T-cell (primary cell): ENCODE data around the gene ADAMTS17. TPM values are rescaled to one million over a fixed set of nuclear protein-coding genes. Genes with fewer than 3 reads are reported as not detected.
A peak's percentile ranks its signal among the peaks of the same experiment; 100 is the strongest.

Experiments used
- ATAC-seq, 4 experiments: fragments of 200-7000 bp in 3 of 4; fragments of 150-1000 bp in 1 of 4; cut with Tn5 transposase; replicated peaks in 1 of 4; 1 replicate in 3 of 4; 2 replicates in 1 of 4; pipeline ENCODE4 v1.10.0; 2021; ENCODE audit warnings: moderate library complexity in 3 of 4, mild to moderate bottlenecking in 2 of 4, moderate number of reproducible peaks in 1 of 4
- CTCF ChIA-PET, 2 donors: fragments of 300-600 bp; sonication (Branson Sonifier 250); formaldehyde crosslinking; loops; one replicate each; lab custom pipeline; 2022; ENCODE audit warnings: antibody characterized with exemption in 2 of 2; lab: Charles Lee
- POLR2A ChIA-PET, 2 donors: fragments of 300-600 bp; sonication (Branson Sonifier 250); formaldehyde crosslinking; loops; one replicate each; lab custom pipeline; 2022; ENCODE audit warnings: antibody characterized with exemption in 2 of 2; lab: Charles Lee
- DNase-seq, 35 experiments: peaks; one replicate each; pipeline versions ENCODE4 v3.0.0 to v3.0.0-alpha.2; 2013 to 2023
- H3K27ac ChIP-seq: one replicate; pipeline ENCODE4 v1.5.1; 2013; ENCODE audit warnings: low read length
- H3K27me3 ChIP-seq, 2 experiments: replicated peaks in 1 of 2; 1 replicate in 1 of 2; 2 replicates in 1 of 2; pipeline versions ENCODE4 v1.6.1 to v1.7.0; 2013; ENCODE audit warnings: low read length in 1 of 2, mixed read lengths in 1 of 2; ENCODE audit not compliant: control insufficient read depth in 2 of 2, insufficient read depth in 2 of 2; ENCODE audit errors: extremely low read depth in 1 of 2
- H3K36me3 ChIP-seq, 2 donors: 1 replicate in 1 of 2; 2 replicates in 1 of 2; pipeline versions ENCODE4 v1.6.1 to v1.7.0; 2013; ENCODE audit warnings: low read length in 1 of 2; ENCODE audit not compliant: control insufficient read depth in 2 of 2, insufficient read depth in 1 of 2; ENCODE audit errors: extremely low read depth in 1 of 2
- H3K4me1 ChIP-seq, 2 experiments: 1 replicate in 1 of 2; 2 replicates in 1 of 2; pipeline versions ENCODE4 v1.6.1 to v1.7.0; 2013; ENCODE audit warnings: low read length in 2 of 2, mixed read lengths in 1 of 2; ENCODE audit not compliant: insufficient read depth in 2 of 2, control insufficient read depth in 1 of 2; ENCODE audit errors: extremely low read depth in 1 of 2
- H3K4me3 ChIP-seq, 2 donors: 1 replicate in 1 of 2; 2 replicates in 1 of 2; pipeline versions ENCODE4 v1.5.1 to v1.7.0; 2013; ENCODE audit warnings: mild to moderate bottlenecking in 2 of 2, low read length in 1 of 2, moderate library complexity in 1 of 2; ENCODE audit not compliant: control insufficient read depth in 1 of 2; ENCODE audit errors: extremely low read depth in 1 of 2
- H3K9me3 ChIP-seq: 2 replicates; pipeline ENCODE4 v1.7.0; 2013
- H3K27ac Mint-ChIP-seq, 2 donors: one replicate each; pipeline ENCODE4 v1.8.0; 2020 to 2021; ENCODE audit warnings: mild to moderate bottlenecking in 2 of 2, mixed read lengths in 2 of 2
- H3K27me3 Mint-ChIP-seq, 2 donors: one replicate each; pipeline ENCODE4 v1.8.0; 2021 to 2022; ENCODE audit warnings: mixed read lengths in 2 of 2
- H3K36me3 Mint-ChIP-seq: one replicate; pipeline ENCODE4 v1.8.0; 2021; ENCODE audit warnings: mixed read lengths
- H3K4me1 Mint-ChIP-seq, 3 donors: one replicate each; pipeline ENCODE4 v1.8.0; 2020 to 2022; ENCODE audit warnings: mixed read lengths in 3 of 3, mild to moderate bottlenecking in 1 of 3
- H3K4me3 Mint-ChIP-seq, 3 donors: one replicate each; pipeline ENCODE4 v1.8.0; 2020 to 2022; ENCODE audit warnings: mild to moderate bottlenecking in 3 of 3, mixed read lengths in 3 of 3, moderate library complexity in 3 of 3
- H3K9me3 Mint-ChIP-seq, 3 donors: one replicate each; pipeline ENCODE4 v1.8.0; 2020 to 2022; ENCODE audit warnings: mixed read lengths in 3 of 3
- WGBS: methylation state at CpG from one replicate; pipeline ENCODE4 v1.1.5; 2013; ENCODE audit warnings: missing lambda C conversion rate; ENCODE audit not compliant: insufficient coverage; 5-methylcytosine and 5-hydroxymethylcytosine counted together
- total RNA-seq, 35 experiments: library from RNA in 6 of 35; stranded (reverse) in 6 of 35; fragments of 120-200 nt in 1 of 35; gene quantifications; one replicate each; pipeline versions ENCODE4 v1.2.1 to v1.2.4 and lab custom pipeline; 2013 to 2026

The ADAMTS17 gene
- total RNA-seq, 5 donors from 2014 or later (not counting 1 experiment from before 2014, with no cell fraction given), result 8.9 to 17.8 (median 11.6) TPM

- H3K9me3 ChIP-seq, result no peaks in the 10 kb centered on the region
- H3K27me3 ChIP-seq, result no peaks in the 10 kb centered on the region
- ATAC-seq, result no peak
- H3K4me1 Mint-ChIP-seq, result peaks cover 19 to 25% (median 22%) of the 10 kb centered on the region in 3 donors
- H3K4me1 ChIP-seq, result peaks cover 0 to 23% of the 10 kb centered on the region in 2 experiments
- no peaks in the 10 kb centered on the region for H3K36me3 ChIP-seq
- WGBS, result 90% methylated on average over 2 of the region's 4 CpGs
- H3K36me3 Mint-ChIP-seq, result peaks cover 4% of the 10 kb centered on the region
- no peak overlapping the region for H3K27ac Mint-ChIP-seq
- no peak overlapping the region for H3K27ac ChIP-seq
- H3K9me3 Mint-ChIP-seq, result no peaks in the 10 kb centered on the region
- CTCF ChIA-PET, result no interaction called here
- no peak for DNase-seq
- H3K27me3 Mint-ChIP-seq, result no peaks in the 10 kb centered on the region
- H3K4me3 ChIP-seq, result no peak overlapping the region
- POLR2A ChIA-PET, result no interaction called here
- H3K4me3 Mint-ChIP-seq, result no peak overlapping the region
Observed at GRCh38 chr15:100230784-100231183, 111.0 kb downstream of the ADAMTS17 start.

DNA sequence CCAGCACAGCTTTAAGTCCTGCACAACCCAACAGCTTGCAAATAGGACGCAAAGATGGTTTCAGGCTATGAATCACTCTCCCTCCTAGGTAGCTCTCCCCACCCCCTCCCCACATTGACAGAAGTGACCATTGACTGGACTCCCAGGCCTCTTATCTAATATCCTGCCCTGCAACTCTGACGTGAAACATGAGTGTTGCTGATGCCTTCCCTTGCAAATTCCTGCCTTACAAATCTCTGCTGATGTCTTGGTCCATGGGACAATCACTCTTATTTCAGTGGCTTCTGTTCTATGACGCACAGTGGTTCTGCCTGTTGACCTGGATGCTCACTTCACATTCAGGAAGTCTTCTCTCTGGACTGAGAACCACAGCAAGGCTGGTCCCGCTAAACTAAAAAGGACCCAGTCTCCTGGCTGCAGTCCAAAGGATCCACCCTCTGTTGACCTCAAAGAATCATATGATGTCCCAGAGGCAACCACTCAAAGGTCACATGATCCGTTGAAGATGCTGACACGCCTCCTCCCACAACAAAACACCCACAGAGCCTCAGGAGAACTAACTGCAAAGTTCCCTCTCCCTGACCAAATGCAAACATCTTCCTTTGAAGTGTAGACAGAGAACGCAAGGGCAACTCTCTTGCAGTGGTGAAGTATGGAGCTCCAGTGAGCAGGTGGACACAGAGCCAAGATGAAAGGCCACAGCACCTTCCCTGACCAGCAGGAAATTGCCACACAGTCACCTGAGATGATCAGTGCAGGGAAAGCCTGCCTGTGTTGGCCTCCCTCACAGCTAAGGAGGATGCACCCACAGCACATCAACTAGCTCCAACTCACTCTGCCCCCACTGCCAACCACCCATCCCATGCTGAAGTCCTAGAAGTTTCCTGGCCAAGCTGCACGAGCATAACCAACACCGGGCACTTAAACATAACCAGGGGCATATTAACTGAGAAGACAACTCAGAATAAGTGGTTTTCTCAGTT is 112.3 kb downstream of the ADAMTS17 start:
- DNase-seq, result peak in 15 of 35 experiments; percentile 5 to 67 (median 23)
- Mint-ChIP-seq H3K27me3 (no peaks in the 10 kb centered on the region), H3K4me3 (peak overlapping the region in 1 of 3 donors; percentile 65), H3K4me1 (peaks cover 26 to 33% (median 30%) of the 10 kb centered on the region in 3 donors), H3K36me3 (no peaks in the 10 kb centered on the region), H3K9me3 (no peaks in the 10 kb centered on the region), H3K27ac (peak overlapping the region in 1 of 2 donors; percentile 30)
- Histone ChIP-seq H3K36me3 (no peaks in the 10 kb centered on the region), H3K27ac (no peak overlapping the region), H3K27me3 (no peaks in the 10 kb centered on the region), H3K9me3 (no peaks in the 10 kb centered on the region), H3K4me1 (peaks cover 0 to 28% of the 10 kb centered on the region in 2 experiments), H3K4me3 (no peak overlapping the region)
- 47% methylated on average over 9 of the region's 9 CpGs for WGBS
- ChIA-PET CTCF (no interaction called here), POLR2A (no interaction called here)
- peak; percentile 35 to 87 (median 54) for ATAC-seq

GRCh38 chr15:100227781-100228180 is 114.0 kb downstream of the ADAMTS17 start:
- 88% methylated on average over 7 of the region's 9 CpGs for WGBS
- no peaks in the 10 kb centered on the region for H3K36me3 Mint-ChIP-seq
- POLR2A ChIA-PET, result no interaction called here
- H3K27ac Mint-ChIP-seq, result no peak overlapping the region
- no peaks in the 10 kb centered on the region for H3K27me3 Mint-ChIP-seq
- peaks cover 33 to 41% (median 35%) of the 10 kb centered on the region in 3 donors for H3K4me1 Mint-ChIP-seq
- H3K9me3 Mint-ChIP-seq, result no peaks in the 10 kb centered on the region
- DNase-seq (no peak), ATAC-seq (no peak)
- H3K4me1 ChIP-seq, result peaks cover 0 to 34% of the 10 kb centered on the region in 2 experiments
- no peaks in the 10 kb centered on the region for H3K27me3 ChIP-seq
- H3K9me3 ChIP-seq, result no peaks in the 10 kb centered on the region
- H3K4me3 ChIP-seq, result no peak overlapping the region
- H3K4me3 Mint-ChIP-seq, result no peak overlapping the region
- CTCF ChIA-PET, result no interaction called here
- no peak overlapping the region for H3K27ac ChIP-seq
- H3K36me3 ChIP-seq, result no peaks in the 10 kb centered on the region

GRCh38 chr15:100226107-100226506 is 115.7 kb downstream of the ADAMTS17 start:
- ChIA-PET POLR2A (no interaction called here), CTCF (no interaction called here)
- DNase-seq (no peak), ATAC-seq (no peak)
- Histone ChIP-seq H3K27ac (no peak overlapping the region), H3K36me3 (no peaks in the 10 kb centered on the region), H3K4me3 (no peak overlapping the region), H3K27me3 (no peaks in the 10 kb centered on the region), H3K9me3 (no peaks in the 10 kb centered on the region), H3K4me1 (peaks cover 0 to 34% of the 10 kb centered on the region in 2 experiments)
- Mint-ChIP-seq H3K27me3 (no peaks in the 10 kb centered on the region), H3K4me1 (peaks cover 31 to 37% (median 33%) of the 10 kb centered on the region in 3 donors), H3K36me3 (no peaks in the 10 kb centered on the region), H3K9me3 (no peaks in the 10 kb centered on the region), H3K4me3 (no peak overlapping the region), H3K27ac (no peak overlapping the region)
- 94% methylated on average over 4 of the region's 5 CpGs for WGBS

GRCh38 chr15:100224206-100225185 is 117.3 kb downstream of the ADAMTS17 start:
- Histone ChIP-seq H3K36me3 (no peaks in the 10 kb centered on the region), H3K4me1 (peaks cover 0 to 20% of the 10 kb centered on the region in 2 experiments), H3K27me3 (no peaks in the 10 kb centered on the region), H3K9me3 (no peaks in the 10 kb centered on the region), H3K27ac (no peak overlapping the region), H3K4me3 (no peak overlapping the region)
- Mint-ChIP-seq H3K27ac (peak overlapping the region; percentile 17 to 82), H3K27me3 (no peaks in the 10 kb centered on the region), H3K9me3 (no peaks in the 10 kb centered on the region), H3K4me3 (peak overlapping the region in 2 of 3 donors; percentile 4 to 10), H3K36me3 (no peaks in the 10 kb centered on the region), H3K4me1 (peaks cover 18 to 21% (median 19%) of the 10 kb centered on the region in 3 donors)
- ATAC-seq (peak; percentile 49 to 75 (median 68)), DNase-seq (peak in 3 of 35 experiments; percentile 11 to 51 (median 33))
- ChIA-PET POLR2A (no interaction called here), CTCF (no interaction called here)
- WGBS, result 92% methylated on average over 3 of the region's 11 CpGs

- POLR2A ChIA-PET, result no interaction called here
- Mint-ChIP-seq H3K4me3 (no peak overlapping the region), H3K4me1 (peaks cover 12 to 16% (median 13%) of the 10 kb centered on the region in 3 donors), H3K27ac (no peak overlapping the region), H3K36me3 (no peaks in the 10 kb centered on the region), H3K27me3 (no peaks in the 10 kb centered on the region), H3K9me3 (no peaks in the 10 kb centered on the region)
- CTCF ChIA-PET, result no interaction called here
- WGBS, result 84% methylated on average over 6 of the region's 8 CpGs
- Histone ChIP-seq H3K9me3 (no peaks in the 10 kb centered on the region), H3K4me3 (no peak overlapping the region), H3K36me3 (no peaks in the 10 kb centered on the region), H3K4me1 (peaks cover 0 to 11% of the 10 kb centered on the region in 2 experiments), H3K27me3 (no peaks in the 10 kb centered on the region), H3K27ac (no peak overlapping the region)
- DNase-seq (no peak), ATAC-seq (no peak)
Observed at GRCh38 chr15:100222349-100222715, 119.4 kb downstream of the ADAMTS17 start.
